ENCODE results near the gene ATOSA. TPM values are rescaled to one million over a fixed set of nuclear protein-coding genes. Genes with fewer than 3 reads are reported as not detected.

Gene ATOSA
- total and polyA plus RNA-seq, 8 donors, result 19.4 to 206 (median 60.4) TPM

DNA sequence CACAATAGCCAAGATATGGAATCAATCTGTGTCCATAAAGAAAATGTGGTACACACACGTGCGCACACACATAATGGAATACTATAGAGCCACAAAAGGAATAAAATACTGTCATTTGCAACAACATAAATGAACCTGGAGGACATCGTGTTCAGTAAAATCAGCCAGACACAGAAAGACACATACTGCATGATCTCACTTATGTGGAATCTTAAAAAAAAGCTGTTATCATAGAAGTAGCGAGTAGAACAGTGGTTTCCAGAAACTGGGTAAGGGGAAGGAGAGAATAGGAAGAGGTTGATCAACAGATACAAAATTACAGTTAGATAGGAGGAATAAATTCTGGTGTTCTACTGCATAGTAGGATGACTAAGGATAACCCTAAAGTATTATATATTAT, 11.1 kb downstream of the ATOSA start:
- WGBS, 5 donors, result 83 to 93% (median 88%) methylated on average over 4 of the region's 4 CpGs
- peaks cover 55 to 97% (median 92%) of the 10 kb centered on the region in 4 donors for H3K36me3 ChIP-seq
- intact Hi-C loops (cut with DNase I; ENCODE audit: low total_unique reads), result no loop called here
- no peak overlapping the region for H3K4me3 ChIP-seq
- DNase-seq, result no peak
- H3K27me3 ChIP-seq, result no peaks in the 10 kb centered on the region
- H3K9me3 ChIP-seq, result no peaks in the 10 kb centered on the region
- TF ChIP-seq POLR2AphosphoS5 (IDR thresholded peaks at IDR 0.05) (no peak), EP300 (IDR thresholded peaks at IDR 0.05) (no peak), POLR2A (IDR thresholded peaks at IDR 0.05) (no peak)
- TF ChIP-seq, protein P1, sequence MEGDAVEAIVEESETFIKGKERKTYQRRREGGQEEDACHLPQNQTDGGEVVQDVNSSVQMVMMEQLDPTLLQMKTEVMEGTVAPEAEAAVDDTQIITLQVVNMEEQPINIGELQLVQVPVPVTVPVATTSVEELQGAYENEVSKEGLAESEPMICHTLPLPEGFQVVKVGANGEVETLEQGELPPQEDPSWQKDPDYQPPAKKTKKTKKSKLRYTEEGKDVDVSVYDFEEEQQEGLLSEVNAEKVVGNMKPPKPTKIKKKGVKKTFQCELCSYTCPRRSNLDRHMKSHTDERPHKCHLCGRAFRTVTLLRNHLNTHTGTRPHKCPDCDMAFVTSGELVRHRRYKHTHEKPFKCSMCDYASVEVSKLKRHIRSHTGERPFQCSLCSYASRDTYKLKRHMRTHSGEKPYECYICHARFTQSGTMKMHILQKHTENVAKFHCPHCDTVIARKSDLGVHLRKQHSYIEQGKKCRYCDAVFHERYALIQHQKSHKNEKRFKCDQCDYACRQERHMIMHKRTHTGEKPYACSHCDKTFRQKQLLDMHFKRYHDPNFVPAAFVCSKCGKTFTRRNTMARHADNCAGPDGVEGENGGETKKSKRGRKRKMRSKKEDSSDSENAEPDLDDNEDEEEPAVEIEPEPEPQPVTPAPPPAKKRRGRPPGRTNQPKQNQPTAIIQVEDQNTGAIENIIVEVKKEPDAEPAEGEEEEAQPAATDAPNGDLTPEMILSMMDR (IDR thresholded peaks at IDR 0.05), result no peak
- H3K4me1 ChIP-seq, result peaks cover 6 to 65% (median 29%) of the 10 kb centered on the region in 4 donors
- H3K27ac ChIP-seq, result no peak overlapping the region

DNA sequence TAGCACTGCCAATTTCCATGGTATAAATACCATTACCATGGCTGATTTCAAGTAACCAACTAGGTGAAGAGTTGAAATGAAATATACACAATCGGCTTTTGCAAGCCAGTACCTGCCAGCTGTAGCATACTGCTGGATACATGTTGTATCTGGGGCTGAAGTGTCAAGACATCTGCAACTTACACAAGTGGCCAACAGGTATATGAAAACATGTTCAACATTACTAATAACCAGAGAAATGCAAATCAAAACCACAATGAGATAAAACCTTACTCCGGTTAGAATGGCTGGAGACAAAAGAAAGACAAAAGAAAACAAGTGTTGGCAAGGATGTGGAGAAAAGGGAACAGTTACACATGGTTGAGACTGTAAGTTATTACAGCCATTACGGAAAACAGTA, 11.6 kb downstream of the ATOSA start:
- H3K9me3 ChIP-seq, result no peaks in the 10 kb centered on the region
- no peak overlapping the region for H3K27ac ChIP-seq
- H3K27me3 ChIP-seq, result no peaks in the 10 kb centered on the region
- 77 to 87% (median 83%) methylated on average over 3 of the region's 3 CpGs for WGBS, 5 donors
- intact Hi-C loops (cut with DNase I; ENCODE audit: low total_unique reads), result no loop called here
- DNase-seq, result no peak
- H3K4me3 ChIP-seq, result no peak overlapping the region
- peaks cover under 1 to 59% (median 25%) of the 10 kb centered on the region in 4 donors for H3K4me1 ChIP-seq
- TF ChIP-seq EP300 (IDR thresholded peaks at IDR 0.05) (no peak), POLR2AphosphoS5 (IDR thresholded peaks at IDR 0.05) (no peak), POLR2A (IDR thresholded peaks at IDR 0.05) (no peak)
- TF ChIP-seq, protein P1 (IDR thresholded peaks at IDR 0.05), result no peak
- H3K36me3 ChIP-seq, result peaks cover 49 to 97% (median 90%) of the 10 kb centered on the region in 4 donors

- Histone ChIP-seq H3K4me1 (peaks cover 0 to 61% (median 25%) of the 10 kb centered on the region in 4 donors), H3K4me3 (no peak overlapping the region), H3K27ac (no peak overlapping the region), H3K9me3 (no peaks in the 10 kb centered on the region), H3K36me3 (peaks cover 28 to 96% (median 90%) of the 10 kb centered on the region in 4 donors), H3K27me3 (no peaks in the 10 kb centered on the region)
- intact Hi-C loops (cut with DNase I; ENCODE audit: low total_unique reads), result no loop called here
- DNase-seq, result no peak
- WGBS, 5 donors, result 81 to 94% (median 86%) methylated on average over 3 of the region's 3 CpGs
- TF ChIP-seq EP300 (IDR thresholded peaks at IDR 0.05) (no peak), POLR2A (IDR thresholded peaks at IDR 0.05) (no peak), POLR2AphosphoS5 (IDR thresholded peaks at IDR 0.05) (no peak)
- TF ChIP-seq, protein P1 (IDR thresholded peaks at IDR 0.05), result no peak
These were observed 15.5 kb downstream of the ATOSA start for GRCh38 chr15:52663536-52664294.

- intact Hi-C loops (cut with DNase I; ENCODE audit: low total_unique reads), result no loop called here
These were observed 17.3 kb downstream of the ATOSA start for GRCh38 chr15:52661909-52662308.

More at GRCh38 chr15:52661909-52662308, 17.3 kb downstream of the ATOSA start:
- Histone ChIP-seq H3K4me1 (peaks cover 0 to 63% (median 34%) of the 10 kb centered on the region in 4 donors), H3K36me3 (peaks cover 23 to 89% (median 77%) of the 10 kb centered on the region in 4 donors), H3K9me3 (no peaks in the 10 kb centered on the region), H3K27ac (no peak overlapping the region), H3K27me3 (no peaks in the 10 kb centered on the region), H3K4me3 (no peak overlapping the region)
- DNase-seq, result no peak
- WGBS, 5 donors, result 56 to 74% (median 64%) methylated on average over 1 of the region's 1 CpG
- TF ChIP-seq POLR2AphosphoS5 (IDR thresholded peaks at IDR 0.05), result no peak
- TF ChIP-seq, protein P1 (IDR thresholded peaks at IDR 0.05), result no peak
- no peak for TF ChIP-seq EP300 (IDR thresholded peaks at IDR 0.05)
- no peak for TF ChIP-seq POLR2A (IDR thresholded peaks at IDR 0.05)

Measured in stomach (tissue), 9 donors.